ENCODE data around the gene HHAT.

Gene HHAT

DNA sequence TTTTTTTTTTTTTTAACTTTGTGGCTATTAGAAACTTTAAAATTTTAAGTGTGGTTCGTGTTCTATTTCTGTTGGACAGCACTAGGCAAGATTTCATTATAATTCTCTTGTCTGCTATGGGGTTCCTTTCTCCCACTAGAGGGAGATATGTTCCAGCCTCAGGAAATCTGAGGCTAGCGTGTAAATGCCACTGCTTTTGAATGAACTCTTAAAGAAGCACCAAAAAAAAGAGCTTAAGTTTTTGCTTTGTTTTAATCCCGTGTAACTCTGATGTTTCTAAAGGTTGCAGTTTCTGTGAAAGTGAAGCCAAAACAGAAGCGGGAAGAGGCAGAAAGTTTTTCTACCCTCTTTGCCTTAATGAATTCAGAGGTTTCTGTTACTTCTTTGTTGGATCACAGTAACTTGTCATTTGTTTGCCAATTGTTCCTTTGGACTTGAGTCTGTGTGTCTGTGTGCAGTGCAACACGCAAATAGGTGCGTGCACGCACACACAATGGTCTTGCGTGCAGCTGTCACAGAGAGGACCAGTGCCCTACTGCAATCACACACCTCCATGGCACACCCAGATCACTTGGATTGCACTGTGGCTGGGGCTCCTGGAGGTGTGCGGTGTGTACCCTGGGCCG, 32.3 kb downstream of the HHAT start:
- DNase-seq = peak in 3 of 14 donors; percentile 5 to 18 (median 7)

DNA sequence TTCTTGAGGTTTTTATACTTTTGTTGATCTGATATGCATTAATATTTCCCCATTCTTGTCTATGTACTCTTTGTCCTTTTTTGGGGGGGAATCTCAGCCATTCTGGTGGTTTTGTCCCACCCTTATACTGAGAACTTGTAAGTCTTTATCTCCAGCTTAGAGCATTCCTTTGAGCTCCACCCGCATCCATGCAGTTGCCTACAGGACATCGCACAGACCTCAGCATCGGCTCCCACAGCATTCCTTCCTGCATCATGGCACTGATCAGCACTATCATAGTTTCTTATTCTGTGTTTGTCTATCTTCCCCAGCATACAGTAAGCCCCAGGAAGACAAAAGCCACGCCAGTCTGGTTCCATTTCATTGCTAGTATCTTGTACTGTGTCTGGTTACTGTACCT, 33.0 kb downstream of the HHAT start:
- DNase-seq = no peak

DNA sequence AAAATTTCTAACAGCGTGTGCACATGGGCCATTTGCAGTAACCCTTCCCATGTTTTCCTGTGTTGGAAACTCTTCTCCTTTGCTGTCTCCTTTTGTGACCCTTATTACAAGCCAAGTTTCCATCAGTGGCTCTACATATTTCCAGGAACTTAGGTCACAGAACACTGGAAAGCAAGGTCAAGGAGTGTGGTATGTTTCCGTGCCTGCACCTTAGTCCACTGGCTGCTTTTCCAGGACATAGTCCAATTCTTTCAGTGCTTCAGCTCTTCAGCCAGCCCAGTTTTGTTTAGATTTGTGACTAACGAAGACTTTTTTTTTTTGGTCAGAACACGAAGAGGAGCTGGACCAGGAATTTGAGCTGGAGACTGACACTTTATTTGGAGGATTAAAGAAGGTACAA, 33.8 kb downstream of the HHAT start:
- peak in 1 of 14 donors; percentile 3 for DNase-seq

DNA sequence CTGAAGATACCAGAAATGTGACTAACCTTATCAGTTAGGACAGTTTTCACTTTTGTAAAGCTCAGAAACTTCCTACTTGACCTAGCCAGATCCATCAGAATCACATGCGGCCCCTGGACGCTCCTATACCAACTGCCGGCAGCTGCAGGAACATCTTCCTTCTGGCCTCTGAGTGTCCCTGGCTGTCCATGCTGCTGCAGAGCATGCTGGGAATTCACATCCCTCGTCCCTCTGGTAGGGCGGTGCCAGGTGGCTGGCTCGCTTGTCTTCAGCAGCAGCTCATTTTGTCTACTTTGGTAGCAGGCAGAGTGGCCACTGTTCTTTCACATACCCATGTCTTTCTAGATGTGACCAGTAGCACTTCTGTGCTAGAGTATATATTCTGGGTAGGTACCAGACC, 34.4 kb downstream of the HHAT start:
- peak in 1 of 14 donors; percentile 13 for DNase-seq

DNA sequence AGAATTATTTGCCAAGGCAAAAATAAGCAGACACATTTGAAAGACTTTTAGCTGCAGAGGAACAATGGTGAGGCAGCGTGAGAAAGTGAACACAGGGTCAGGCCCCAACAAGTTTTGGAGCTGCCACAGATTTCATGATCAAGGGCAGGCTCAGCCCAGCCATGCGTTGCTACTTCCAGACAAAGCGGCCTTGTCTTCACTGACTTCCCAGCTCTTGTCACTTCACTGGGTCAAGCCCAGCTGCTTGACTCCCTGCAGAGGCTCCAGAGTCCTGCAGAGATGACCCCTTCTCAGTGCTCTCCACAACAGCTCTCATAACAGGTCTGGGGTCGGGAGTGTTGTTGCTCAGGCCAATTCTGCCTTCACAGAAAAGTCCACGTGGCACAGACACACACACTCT, 35.8 kb downstream of the HHAT start:
- DNase-seq = peak in 11 of 14 donors; percentile 22 to 54 (median 42)

DNA sequence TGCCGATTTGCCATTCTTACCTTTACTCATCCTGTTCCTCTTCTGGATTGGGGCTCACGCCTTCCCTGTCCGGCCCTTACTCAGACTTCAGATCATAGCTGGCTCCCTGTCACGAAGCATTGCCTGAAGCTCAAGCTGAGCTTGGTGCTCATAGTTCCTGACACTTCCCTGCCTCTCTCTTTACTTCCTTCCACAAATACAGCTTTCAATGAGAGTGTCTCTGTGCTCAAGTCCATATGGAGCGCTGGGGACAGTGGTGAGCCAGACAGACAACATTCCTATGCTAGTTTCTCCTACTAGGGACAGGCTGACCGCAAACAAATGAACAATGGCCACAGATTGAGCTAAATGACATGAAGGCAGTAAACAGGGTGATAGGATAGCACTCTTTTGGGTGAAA, 38.1 kb downstream of the HHAT start:
- DNase-seq = peak in 1 of 14 donors; percentile 1

DNA sequence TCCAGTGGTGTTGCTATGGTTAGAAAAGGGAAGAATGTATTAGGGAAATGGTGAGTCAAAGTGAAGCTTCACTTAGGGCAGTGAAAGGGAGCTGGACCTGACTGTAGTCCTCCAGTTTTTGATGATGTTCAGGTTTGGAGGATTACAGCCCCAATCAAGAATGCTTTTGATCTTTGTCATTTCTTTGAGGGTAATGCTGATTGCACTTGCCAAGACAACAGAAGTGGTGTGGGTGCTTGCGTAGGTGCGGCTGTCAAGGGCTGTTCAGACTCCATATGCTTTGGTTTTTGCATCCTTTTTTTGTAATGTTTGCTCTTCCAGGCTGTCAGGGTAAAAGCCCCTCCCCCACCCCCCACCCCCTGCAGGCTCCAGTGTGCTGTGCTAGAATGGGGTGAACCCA, 38.9 kb downstream of the HHAT start:
- no peak for DNase-seq

DNA sequence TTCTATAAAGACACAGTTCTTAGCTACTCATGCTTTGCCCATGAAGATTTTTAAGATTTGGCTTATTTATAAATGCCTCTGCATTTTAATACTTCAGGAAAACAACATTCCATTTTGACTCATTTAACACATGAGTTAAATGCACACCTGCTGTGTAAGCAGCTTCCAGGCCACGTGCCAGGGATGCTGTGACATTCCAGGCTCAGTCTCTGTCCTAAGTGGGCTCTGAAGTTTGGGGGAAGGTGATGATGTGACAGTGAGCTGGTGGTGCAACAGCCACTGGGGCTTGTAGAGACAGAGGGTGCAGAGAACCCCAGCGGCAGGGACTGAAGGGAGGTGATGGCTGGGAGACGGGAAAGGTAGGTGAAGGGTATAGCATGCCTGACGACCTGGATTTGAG, 40.7 kb downstream of the HHAT start:
- no peak for DNase-seq

DNA sequence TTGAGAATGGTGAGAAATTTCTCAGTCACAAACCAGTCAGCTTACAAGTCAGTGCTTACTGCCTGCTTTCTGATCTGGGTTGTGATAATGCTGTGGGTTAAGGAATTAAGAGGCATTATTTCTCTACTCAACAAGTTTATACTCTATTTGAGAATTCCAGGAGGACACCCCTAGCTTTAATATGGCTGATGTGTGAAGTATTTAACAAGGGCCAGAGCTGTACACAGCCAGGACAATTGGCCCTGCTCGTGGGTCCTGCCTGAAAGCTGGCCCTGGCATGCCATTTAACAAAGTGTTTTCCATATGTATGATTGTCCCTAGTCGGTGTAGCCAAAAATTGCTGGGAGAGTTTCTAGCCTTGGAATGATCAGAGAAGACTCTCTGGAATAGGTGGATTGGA, 43.2 kb downstream of the HHAT start:
- no peak for DNase-seq

DNA sequence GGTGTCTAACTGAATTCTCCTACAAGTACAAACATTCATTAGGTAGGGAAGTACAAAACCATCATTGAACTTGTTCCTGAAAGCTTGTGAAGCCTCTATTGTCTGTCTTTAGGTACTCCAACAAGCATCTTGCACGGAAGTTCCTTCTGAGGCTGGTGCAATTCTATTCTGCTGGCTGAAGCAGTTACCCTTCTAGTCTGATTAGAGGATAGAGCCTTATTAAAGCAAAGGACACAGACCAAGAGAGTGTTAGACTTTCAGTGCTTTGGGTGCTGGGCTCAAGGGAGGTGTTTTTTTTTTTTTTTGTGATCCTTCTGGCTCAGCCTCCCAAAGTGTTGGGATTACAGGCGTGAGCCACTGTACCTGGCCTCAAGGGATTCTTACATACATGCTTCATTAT, 43.8 kb downstream of the HHAT start:
- DNase-seq = no peak

DNA sequence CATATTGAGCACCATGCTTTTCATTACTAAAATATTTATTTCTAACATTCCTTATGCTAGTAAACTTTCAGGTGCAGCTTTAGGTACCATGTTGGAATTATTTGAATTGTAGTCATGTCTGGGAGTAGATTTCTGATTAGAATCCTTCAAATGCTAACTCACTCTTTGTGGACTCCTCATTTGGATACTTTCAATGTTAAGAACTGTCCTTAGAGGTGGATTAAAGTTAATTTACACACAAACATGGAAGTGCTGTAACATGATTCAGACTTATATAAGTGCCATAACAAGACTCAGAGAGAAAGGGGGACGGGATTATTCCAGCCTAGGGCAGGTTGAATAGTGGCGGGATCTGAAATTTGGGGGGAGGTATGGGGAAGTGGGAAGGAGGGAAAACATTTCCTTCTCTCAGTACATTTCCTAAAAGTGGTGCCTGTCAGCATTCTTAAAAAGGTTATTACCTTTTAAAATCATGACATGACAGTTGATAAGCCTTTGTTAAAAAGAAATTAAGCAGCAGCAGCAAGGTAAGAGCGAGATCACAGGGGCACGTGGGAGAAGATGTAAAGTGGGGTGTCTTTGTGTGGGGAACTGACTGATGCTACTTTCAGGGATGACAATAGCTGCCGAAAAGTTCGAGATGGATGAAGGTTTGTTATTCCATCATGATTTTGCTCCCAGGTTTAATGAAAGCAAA, 44.4 kb downstream of the HHAT start:
- DNase-seq = no peak

DNA sequence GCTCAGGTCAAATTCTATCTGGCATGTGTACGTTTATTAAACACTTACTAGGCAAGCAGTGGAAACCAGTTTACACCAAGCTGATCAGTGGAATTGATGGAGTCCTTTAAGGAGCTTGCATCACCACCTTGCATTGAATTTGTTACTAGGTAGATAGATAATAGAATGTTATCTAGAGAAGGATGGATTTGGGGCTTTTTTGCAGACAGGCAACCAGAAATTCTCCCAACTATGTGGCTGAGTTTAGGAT, 44.9 kb downstream of the HHAT start:
- DNase-seq = no peak

DNA sequence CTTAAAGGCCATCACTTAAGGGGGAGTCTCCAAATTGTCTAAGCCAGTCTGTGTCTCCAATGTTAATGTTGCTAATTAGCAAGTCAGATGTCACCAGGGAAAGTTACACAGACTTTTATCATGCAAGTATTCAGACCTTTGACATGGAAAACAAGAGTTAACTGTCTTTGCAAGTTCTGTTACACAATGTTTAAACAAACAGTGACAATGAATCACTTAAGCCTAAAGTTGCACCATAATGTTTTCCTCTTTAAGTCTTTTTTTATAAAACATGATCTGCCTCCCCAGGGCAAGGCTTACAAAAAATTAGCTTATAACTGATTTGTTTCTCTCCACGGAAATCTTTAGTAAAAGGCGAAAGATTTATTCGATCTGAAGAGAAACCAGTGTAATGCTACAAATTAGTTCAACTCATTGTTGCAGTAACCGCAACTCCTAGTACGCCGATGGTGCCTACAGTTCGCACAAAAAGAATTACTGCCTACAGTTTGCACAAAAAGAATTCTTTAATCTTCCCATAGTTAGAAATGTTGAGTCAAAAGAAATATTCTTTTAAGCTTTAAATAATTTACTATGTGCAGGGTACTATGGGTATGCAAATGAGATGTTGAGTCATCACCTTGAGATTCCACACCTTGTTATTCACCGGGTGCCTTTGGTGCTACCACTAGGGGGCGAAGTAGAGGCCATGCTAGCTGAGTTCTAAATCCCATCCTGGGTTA, 45.3 kb downstream of the HHAT start:
- no peak for DNase-seq

DNA sequence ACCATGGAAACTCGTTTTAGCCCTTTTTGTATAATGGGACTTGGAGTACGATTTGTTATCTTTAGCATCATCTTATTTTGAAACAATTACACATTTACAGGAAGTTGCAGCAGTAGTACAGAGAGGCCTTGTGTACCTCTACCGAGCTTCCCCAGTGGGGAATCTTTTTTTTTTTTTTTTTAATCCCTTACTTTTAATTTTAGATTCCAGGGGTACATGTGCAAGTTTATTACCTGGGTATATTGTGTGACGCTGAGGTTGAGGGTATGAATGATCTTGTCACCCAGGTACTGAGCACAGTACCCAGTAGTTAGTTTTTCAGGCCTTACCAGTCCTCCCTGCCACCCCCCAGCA, 45.9 kb downstream of the HHAT start:
- no peak for DNase-seq

DNA sequence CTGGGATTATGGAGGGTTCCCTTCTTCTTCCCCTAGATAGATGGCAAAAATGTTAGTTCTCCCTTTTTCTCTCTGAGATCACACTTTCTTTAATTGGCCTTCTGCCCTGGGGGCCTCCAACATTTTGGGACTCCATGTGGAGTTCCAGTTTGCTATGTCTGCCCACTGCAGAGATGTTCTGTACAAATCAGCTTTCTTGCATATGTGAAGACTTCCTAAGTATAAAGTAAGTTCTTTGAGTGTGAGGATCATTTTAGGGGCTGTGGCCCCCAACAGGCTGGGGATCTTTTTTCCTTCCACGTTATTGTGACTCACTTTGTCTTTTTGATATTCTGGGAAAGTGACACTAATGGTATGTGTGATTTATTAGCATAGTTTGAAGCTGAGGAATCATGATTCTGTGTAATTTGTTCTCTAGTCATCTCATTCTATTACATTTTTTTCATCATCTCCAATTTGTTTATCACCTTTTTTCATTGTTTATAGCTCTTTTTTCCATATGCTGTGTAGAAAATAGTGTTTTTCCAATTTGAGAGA, 48.2 kb downstream of the HHAT start:
- DNase-seq = no peak

DNA sequence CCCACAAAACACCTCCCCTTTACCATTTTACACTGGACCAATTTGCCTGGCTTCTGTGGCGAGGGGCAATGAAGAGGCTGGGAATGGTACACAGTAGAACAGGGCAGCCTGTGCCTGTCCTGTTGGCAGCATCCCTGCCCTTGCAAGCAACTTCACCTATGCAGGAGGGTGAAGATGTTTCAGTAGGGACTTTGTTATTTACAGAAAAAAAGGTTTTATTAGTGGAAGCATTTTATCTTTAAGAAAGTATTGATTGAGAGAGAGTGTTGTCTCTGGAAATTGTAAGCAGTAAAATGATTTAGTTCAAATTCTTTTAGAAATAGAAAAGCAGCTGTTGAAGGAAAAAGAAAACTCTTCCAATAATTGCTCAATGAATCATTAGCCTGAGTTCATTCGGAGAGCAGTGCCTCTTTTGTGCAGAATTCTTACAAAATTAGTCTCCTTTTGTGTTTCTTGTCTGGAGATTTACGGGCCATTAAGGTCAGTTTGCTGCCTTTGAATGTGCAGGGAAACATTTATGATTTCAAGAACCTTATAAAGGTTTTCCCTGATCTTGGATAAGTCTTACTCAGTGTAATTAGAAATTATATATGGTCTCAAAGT, 49.1 kb downstream of the HHAT start:
- no peak for DNase-seq

DNA sequence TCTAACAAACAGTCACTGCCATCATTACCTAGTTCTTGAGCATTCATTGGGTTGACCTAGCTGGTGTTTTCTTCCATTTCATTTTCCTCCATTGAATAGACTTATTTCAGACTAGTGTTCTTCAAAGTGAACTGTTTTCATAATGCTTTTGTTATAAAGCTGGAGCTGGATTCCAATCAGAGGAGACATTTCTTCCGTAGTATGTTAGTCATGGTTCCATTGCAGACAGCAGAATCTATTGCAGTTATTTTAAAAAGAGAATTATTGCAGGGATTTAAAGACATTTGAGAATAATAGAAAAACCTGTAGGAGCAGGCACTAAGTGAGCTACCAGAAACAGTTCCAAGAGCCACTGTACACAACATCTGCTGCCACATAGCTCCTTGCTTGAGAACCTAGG, 50.0 kb downstream of the HHAT start:
- DNase-seq = no peak

DNA sequence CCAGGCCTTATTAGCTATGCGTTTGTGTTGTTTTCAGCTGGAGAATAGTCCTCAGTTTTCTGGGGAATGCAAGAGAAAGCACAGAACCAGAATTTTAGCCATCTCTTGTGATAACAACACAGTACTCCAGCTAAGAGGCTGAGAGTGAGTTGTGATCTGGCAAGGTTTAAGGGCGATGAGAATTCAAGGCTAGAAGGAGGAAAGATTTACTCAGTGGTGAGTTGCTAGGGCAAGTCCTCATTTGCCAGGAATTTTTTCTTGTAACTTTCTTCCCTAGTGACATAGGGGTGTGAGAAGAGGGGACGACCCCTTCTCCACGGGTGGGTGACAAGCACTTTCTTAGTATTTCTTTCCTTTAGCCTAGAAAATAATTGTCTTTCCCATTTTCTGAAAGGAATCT, 53.2 kb downstream of the HHAT start:
- DNase-seq = no peak

DNA sequence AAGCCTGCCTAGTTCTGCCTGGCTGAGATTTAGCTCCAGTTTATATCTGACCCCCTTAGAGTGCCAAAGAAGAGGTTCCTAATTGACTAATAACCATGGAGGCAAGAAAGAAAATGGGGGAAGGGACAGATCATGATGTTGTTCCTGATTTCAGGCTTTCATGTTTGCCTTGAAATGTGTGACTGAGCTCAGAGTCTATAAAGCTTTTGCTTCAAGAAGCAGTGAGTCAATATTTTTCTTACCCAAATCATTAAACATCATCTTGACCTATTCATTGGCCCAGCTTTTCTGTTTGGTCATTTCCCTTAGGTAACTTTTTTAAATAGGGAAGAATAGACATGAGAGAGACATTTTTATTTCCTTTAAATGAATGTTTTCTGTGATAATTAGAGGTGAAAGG, 55.9 kb downstream of the HHAT start:
- no peak for DNase-seq

DNA sequence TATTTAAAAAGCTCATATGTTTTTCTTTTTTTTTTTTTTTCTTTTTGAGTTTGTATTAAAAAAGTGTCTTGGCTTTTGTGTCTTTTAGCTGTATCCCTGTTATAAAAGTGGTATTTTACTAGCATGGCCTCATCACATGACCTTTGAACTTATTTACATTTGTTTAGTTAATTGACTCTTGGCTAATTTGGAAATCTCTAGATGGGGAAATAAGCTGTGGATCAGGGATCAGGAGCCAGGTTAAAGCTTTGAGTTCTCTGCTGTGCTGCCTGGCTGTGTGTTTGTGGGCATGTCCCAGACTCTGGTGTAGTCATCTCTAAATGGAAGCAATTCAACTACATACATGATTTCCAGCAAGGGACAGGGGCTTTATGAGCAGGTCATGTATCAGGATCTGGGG, 56.5 kb downstream of the HHAT start:
- no peak for DNase-seq

DNA sequence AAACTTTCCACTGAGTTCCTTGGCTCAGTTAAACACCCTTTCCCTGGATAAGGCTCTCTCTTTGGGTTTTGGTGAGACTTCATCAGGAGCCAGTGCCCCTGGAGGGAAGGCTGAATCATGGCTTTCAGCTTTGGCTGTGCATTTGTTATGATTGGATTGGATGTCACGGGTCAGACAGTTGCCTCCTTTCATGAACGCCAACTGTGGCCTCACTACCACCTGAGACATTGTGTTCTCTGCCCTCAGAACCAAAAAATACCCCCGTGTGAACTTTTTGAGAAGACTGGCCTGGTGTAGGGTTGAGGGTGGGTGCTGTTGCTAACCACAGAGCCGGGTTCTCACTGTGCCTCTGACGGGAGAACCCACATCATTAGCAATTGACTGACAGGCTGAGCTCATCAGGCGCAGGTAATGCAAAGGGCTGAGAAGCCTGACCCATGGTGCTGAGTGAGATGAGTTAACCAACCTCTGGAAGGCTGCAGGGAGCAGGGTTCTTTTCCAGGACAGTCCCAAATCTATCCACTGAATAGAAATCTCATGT, 65.6 kb downstream of the HHAT start:
- no peak for DNase-seq

DNA sequence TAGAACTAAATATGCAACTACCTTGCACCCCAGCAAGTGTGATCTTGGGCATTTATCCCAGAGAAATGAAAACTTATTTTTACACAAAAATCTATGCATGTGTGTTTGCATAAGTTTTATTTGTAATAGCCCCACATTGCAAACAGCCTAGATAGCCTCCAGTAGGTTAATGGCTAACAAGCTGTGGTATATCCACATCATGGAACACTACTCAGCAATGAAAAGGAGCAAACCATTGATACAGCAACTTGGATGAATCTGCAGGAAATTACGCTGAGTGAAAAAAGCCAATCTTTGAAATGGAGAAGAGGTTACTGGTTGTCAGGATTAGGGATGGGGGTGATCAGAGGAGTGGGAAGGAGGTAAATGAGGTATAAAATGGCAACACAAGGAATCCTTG, 67.8 kb downstream of the HHAT start:
- DNase-seq = no peak

DNA sequence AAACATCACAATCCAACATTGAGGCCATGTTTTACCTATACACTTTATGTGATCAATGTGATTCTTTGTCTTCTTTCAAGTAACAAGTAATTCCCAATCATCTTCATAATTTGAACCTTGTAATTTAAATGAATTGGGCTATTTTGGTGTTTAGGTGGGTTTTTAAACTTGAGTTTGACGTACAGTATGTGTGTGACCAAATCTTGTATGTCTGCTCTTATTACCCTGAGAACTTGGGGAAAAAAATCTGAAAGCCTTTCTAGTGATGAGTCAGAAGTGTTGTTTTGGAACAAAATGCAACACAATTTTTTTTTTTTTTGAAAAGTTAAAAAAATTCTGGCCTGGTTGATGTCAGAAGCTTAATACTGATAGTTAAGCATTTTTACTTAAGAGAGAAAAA, 68.5 kb downstream of the HHAT start:
- DNase-seq = no peak

Data from C1 segment of cervical spinal cord (tissue), 14 donors.